HG02763 (cell line): ENCODE data around the gene ABHD2.
"Not testable (repeated sequence)": the region's sequence is repeated elsewhere in the genome, so short reads cannot be mapped to it uniquely, and the experiment has no call there.

Experiments used
- ATAC-seq: cut with Tn5 transposase; IDR thresholded peaks from one replicate; pipeline ENCODE4 v1.9.1; 2021; ENCODE audit warnings: mild to moderate bottlenecking, moderate library complexity; ENCODE audit not compliant: unreplicated experiment

The ABHD2 gene

GRCh38 chr15:89217031-89217430 lies 128.8 kb downstream of the ABHD2 start:
- ATAC-seq = no peak

- ATAC-seq = no peak
Measured at GRCh38 chr15:89217686-89218376, 129.6 kb downstream of the ABHD2 start.

GRCh38 chr15:89218531-89218930 lies 130.3 kb downstream of the ABHD2 start:
- ATAC-seq = no peak

DNA sequence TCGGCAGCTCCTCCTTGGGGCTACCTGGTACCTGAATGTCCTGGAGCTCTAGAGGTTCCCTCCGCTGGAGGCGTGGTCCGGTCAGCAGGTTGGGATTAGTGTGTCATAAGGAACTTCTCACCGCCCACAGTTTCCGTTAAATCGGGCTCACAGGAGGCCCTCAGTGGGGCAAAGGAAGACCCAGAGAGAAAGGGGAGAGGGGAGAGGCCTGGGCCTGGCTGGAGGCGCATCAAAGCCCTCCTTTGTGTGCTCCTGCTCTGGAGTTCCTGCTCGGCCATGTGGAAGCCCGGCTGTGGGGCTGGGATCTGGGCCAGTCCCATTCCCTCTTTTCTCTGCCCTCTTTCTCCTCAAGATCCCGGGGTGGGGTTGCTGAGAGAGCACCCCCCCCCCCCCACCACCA lies 133.3 kb downstream of the ABHD2 start, which contains the start of gene RLBP1:
TSS of gene RLBP1 (minus strand) at position 37 of the 400 bp plus-strand sequence. CDS start 2,604 bp downstream, outside the sequence.
- ATAC-seq = no peak

DNA sequence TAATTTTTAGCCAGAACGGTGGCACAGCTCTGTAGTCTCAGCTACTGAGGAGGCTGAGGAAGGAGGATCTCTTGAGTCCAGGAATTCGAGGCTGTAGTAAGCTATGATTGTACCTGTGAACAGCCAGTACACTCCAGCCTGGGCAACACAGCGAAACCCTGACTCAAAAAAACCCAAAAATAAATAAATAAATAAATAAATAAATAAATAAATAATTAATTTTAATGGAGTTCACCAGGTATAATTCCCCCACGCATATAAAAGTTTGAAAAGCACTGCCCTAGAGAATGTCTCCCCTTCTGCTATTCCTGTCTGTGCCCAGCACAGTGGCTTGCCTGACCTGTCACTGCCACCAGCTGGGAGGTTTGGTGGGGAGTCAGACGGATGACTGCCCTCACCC lies 137.3 kb downstream of the ABHD2 start:
- ATAC-seq = no peak

DNA sequence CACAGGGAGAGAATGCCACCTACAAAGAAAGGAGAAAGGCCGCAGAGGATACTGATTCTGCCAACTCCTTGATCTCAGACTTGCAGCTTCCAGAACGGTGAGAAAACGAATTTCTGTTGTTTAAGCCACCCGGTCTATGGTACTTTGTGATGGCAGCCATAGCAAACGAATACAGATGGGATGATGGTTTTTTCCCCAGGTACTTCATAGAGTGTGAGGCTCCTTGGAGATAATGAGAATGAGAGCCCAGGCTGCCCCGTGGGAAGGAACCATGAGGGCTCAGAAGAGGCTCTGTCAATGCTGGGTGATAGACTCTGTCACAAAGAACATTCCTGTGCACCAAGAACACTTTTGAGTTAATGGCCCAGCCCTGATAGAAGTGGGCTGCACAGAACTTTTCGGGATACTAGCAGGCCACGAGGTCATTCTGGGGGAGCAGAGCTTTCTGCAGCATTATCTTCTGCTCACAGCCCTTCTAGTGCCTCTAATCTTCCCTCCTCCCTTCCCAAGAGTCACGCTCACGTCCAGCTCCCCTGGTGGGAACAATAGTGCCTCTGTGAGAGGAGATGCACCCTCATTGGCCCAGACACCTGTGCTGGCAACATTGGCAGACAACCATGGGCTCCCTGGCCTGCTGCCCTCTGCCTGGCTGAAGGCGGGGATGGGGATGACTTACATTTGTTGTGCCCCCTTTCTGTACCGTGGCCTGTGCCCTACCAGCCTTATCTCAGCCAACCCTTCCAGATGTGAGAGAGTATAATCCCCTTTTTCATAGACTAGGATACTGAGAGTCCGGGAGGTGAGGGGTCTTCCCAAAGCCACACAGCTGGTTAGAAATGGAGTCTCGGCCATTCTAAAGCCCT lies 138.3 kb downstream of the ABHD2 start:
- no peak for ATAC-seq

GRCh38 chr15:89227425-89227824 lies 139.2 kb downstream of the ABHD2 start:
- ATAC-seq = no peak

GRCh38 chr15:89230277-89230676 lies 142.0 kb downstream of the ABHD2 start:
- ATAC-seq = no peak

DNA sequence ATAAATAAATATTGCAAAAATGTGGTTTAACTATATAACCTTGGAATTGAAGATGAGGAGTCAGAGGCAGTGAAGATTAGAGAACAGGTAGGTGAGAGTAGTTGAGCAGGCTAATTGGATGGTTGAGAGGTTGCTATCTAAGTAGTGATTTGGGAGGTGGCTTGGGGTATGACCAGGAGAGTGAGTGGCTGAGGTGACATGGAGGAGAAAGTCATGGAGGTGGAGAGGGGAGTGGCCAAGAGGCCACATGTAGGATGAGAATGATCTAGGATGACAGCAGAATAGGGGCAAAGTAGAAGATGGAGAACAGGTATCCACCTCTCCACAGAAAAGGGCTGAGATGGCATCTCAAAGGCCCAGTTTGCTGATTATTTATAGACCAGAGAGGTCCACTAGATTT lies 143.6 kb downstream of the ABHD2 start:
- ATAC-seq = no peak

DNA sequence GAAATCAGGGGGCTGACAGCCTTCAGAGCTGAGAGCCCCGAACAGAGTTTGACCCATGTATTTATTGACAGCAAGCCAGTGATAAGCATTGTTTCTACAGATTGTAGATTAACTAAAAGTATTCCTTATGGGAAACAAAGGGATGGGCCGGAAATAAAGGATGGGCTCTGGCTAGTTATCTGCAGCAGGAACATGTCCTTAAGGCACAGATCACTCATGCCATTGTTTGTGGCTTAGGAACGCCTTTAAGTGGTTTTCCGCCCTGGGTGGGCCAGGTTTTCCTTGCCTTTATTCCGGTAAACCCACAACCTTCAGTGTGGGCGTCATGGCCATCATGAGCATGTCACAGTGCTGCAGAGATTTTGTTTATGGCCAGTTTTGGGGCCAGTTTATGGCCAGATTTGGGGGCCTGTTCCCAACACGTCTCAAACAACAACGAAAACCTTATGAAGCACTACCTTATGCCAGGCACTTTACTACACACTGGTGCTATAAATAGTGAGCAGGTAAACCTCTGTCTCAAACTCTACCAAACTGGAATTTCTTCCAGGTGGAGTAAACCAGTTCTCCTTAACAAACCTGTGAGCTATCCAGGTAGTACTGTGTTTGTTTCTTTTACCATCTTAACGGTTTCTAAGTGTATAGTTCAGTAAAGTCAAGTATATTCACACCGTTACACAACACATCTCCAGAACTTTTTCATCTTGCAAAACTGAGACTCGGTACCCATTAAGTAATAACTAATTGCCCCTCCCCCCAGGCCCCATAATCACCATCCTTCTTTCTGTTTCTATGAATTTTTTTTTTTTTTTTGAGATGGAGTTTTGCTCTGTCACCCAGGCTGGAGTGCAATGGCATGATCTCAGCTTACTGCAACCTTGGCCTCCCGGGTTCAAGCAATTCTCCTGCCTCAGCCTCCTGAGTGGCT lies 151.9 kb downstream of the ABHD2 start:
- ATAC-seq = not testable (repeated sequence)

GRCh38 chr15:89243046-89243690 lies 154.9 kb downstream of the ABHD2 start:
- ATAC-seq = no peak

GRCh38 chr15:89243691-89244573 lies 155.7 kb downstream of the ABHD2 start, which contains the start of gene FANCI:
Gene FANCI (plus strand): TSS chr15:89243979. CDS start chr15:89247648, 3,669 bp downstream.
- ATAC-seq = peak; percentile 87

- ATAC-seq = peak; percentile 7
Measured at GRCh38 chr15:89244574-89244903, 156.3 kb downstream of the ABHD2 start.

DNA sequence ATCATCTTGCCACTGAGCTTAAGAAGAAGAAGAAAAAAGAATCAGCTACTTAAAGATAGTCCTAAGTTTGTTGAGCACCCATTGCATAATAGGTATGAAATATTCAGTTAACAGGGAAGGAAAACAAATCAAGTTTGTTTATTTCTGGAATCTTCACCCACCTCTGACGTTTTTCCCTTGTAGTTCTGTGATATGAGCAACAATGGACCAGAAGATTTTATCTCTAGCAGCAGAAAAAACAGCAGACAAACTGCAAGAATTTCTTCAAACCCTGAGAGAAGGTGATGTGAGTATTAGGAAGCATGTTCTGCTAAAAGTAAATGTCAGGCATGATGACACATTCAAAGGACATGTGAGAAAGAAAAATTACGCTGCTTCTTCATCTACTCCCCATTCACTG lies 159.2 kb downstream of the ABHD2 start:
- ATAC-seq = no peak

- ATAC-seq = no peak
Measured at GRCh38 chr15:89248584-89248983, 160.3 kb downstream of the ABHD2 start.

GRCh38 chr15:89250142-89250541 lies 161.9 kb downstream of the ABHD2 start:
- not testable (repeated sequence) for ATAC-seq
